ENCODE measurements around the gene AP1S3.

DNA sequence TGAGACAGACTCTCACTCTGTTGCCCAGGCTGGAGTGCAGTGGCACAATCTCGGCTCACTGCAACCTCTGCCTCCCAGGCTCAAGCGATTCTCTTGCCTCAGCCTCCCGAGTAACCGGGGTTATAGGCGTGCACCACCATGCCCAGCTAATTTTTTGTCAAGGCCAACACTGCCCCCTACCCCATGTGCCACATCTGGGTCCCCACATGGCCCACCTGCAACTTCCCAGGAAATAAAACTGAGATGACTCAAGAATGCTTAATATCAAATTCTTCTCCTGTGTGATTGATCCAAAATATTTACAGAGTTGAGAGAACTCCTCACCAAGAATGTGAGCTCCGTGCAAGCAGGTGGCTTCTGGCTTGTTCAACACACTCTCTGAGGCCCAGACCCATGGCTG is 9.1 kb downstream of the AP1S3 start:
- TF ChIP-seq CTCF (conservative IDR thresholded peaks at IDR 0.05; ENCODE audit: low read length) (no peak), EZH2phosphoT487 (IDR thresholded peaks at IDR 0.05; ENCODE audit: borderline replicate concordance) (no peak)

Measured in Loucy (cell line).